ENCODE results near the gene SLC16A6. TPM values are rescaled to one million over a fixed set of nuclear protein-coding genes. Genes with fewer than 3 reads are reported as not detected.
A peak's percentile ranks its signal among the peaks of the same experiment; 100 is the strongest.

Gene SLC16A6
- total RNA-seq, 1 donor from 2014 or later: 2.1 TPM

DNA sequence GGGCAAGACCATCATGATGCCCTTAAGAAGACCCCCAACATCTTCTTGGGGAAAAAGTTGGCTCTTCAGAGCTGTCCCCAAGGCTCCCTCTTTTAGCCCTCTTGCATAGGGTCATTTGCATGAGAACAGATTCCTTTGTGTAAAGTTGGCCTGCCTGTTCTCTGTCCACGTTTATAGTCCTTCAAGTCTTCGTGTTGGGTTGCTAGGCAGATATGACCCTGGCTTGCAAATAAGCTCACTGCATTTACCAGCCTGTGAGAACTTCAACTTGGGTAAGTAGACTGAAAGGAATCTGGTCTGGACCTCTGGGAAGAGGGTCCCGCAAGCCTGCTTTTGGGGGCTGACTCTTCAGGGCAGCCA lies 3.2 kb upstream of the SLC16A6 start:
- Mint-ChIP-seq H3K36me3 (ENCODE audit: unreplicated experiment) (peaks cover 2% of the 10 kb centered on the region), H3K27ac (ENCODE audit: unreplicated experiment) (no peak overlapping the region), H3K9me3 (ENCODE audit: unreplicated experiment) (no peaks in the 10 kb centered on the region), H3K4me1 (ENCODE audit: unreplicated experiment) (peaks cover 13% of the 10 kb centered on the region), H3K27me3 (ENCODE audit: unreplicated experiment) (peaks cover 22% of the 10 kb centered on the region), H3K4me3 (ENCODE audit: unreplicated experiment) (no peak overlapping the region)
- no peak for DNase-seq (ENCODE audit: extremely low spot score, unreplicated experiment)
- TF ChIP-seq, protein P1, sequence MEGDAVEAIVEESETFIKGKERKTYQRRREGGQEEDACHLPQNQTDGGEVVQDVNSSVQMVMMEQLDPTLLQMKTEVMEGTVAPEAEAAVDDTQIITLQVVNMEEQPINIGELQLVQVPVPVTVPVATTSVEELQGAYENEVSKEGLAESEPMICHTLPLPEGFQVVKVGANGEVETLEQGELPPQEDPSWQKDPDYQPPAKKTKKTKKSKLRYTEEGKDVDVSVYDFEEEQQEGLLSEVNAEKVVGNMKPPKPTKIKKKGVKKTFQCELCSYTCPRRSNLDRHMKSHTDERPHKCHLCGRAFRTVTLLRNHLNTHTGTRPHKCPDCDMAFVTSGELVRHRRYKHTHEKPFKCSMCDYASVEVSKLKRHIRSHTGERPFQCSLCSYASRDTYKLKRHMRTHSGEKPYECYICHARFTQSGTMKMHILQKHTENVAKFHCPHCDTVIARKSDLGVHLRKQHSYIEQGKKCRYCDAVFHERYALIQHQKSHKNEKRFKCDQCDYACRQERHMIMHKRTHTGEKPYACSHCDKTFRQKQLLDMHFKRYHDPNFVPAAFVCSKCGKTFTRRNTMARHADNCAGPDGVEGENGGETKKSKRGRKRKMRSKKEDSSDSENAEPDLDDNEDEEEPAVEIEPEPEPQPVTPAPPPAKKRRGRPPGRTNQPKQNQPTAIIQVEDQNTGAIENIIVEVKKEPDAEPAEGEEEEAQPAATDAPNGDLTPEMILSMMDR (IDR thresholded peaks at IDR 0.05): no peak

DNA sequence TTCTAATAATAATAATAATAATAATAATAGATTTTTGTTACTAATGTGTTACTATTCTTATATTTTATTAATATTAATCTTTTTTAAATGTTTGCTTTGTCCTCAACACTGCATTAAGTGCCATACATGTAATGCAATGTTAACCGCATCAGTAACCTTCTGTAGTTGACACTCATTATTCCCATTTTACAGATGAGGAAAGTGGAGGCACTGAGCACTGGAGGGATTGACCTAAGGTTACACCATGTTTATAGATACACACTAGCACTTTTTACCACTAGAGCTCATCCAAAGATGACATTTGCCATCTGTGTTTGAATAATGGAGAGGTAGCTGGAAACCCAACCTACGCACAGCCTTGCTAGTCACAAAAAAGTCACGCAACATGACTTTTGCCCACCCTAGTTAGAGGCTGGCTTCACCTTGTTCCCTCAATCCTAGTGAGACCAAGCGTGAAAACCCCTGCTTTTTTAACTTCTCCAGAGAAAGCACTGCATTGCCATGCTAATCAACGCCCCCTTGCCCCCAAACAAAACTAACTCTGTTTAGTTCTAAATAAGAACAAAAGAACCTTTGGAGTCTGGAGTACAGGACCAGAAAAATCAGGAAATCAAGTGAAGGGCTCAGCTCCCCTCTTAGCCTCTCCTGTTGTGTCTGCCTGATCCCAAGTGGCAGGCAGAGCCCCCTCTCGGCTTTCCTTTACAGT lies 2.7 kb upstream of the SLC16A6 start:
- no peak overlapping the region for H3K4me3 Mint-ChIP-seq (ENCODE audit: unreplicated experiment)
- peaks cover 22% of the 10 kb centered on the region for H3K27me3 Mint-ChIP-seq (ENCODE audit: unreplicated experiment)

DNA sequence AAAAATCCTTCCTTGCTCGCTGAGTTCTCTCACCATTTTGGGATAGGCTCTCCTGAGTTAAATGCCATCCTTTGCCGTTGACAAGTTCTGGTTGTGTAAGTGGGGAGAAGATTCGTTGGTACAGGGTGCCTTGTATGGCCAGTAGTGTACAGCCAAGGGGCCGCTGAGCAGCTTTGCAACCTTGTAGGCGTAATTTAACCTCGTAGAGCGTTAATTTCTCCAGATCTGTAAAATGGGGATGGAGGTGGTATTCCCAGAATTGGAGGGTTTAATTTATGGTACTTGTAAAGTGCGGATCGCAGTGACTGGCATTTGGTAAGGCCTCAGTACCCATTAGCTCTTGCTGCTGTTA lies 1.7 kb upstream of the SLC16A6 start:
- no peak for DNase-seq (ENCODE audit: extremely low spot score, unreplicated experiment)
- TF ChIP-seq, protein P1 (IDR thresholded peaks at IDR 0.05): no peak
- Mint-ChIP-seq H3K36me3 (ENCODE audit: unreplicated experiment) (peaks cover 2% of the 10 kb centered on the region), H3K9me3 (ENCODE audit: unreplicated experiment) (no peaks in the 10 kb centered on the region), H3K4me1 (ENCODE audit: unreplicated experiment) (peaks cover 13% of the 10 kb centered on the region), H3K27ac (ENCODE audit: unreplicated experiment) (peak overlapping the region; percentile 62), H3K4me3 (ENCODE audit: unreplicated experiment) (peak overlapping the region; percentile 70), H3K27me3 (ENCODE audit: unreplicated experiment) (peaks cover 22% of the 10 kb centered on the region)

More for the DNA sequence above, 2.7 kb upstream of the SLC16A6 start:
- TF ChIP-seq, protein P1 (IDR thresholded peaks at IDR 0.05): no peak
- DNase-seq (ENCODE audit: extremely low spot score, unreplicated experiment): no peak
- Mint-ChIP-seq H3K4me1 (ENCODE audit: unreplicated experiment) (peaks cover 13% of the 10 kb centered on the region), H3K36me3 (ENCODE audit: unreplicated experiment) (peaks cover 2% of the 10 kb centered on the region), H3K9me3 (ENCODE audit: unreplicated experiment) (no peaks in the 10 kb centered on the region), H3K27ac (ENCODE audit: unreplicated experiment) (no peak overlapping the region)

DNA sequence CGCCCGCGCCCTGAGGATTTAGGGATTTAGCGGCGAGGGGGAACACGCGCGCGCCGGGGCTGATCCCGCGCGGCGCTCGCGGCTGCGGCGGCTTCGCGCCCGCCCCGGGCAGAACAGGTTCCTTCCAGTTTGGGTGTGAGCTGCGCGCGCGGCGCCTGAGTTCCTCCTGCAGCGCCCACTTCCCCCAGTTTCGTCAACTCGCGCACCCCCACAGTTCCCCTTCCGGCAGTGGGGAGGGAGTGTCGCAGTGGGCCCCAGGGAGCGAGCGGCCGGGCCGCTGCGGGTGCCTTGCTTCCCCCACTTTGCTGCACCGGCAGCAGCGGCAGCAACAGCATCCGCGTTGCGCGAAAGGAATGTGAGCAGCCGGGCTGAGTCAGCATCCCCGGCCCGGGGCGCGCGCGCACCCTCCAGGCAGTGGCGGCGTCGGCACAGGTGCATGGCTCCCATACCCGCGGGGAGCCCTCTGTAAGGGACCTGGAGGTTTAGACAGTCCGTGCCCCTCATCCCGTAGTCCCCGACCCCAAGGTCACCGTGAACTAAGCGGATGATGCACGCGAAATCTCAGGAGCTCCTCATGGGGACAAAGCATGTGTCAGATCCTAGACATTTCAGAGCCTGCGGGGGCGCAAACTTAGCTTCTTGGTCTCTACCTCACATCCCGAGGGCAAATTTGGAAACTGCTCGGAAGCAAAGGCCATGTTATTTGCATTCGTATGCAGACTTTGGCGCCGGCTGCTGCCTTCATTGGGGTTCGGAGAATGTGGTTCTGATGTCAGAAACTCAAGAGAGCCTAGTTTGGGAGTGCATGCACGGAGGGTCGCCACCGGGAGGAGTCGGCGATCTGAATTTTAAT lies 1.1 kb upstream of the SLC16A6 start:
- Mint-ChIP-seq H3K36me3 (ENCODE audit: unreplicated experiment) (peaks cover 2% of the 10 kb centered on the region), H3K9me3 (ENCODE audit: unreplicated experiment) (no peaks in the 10 kb centered on the region), H3K27ac (ENCODE audit: unreplicated experiment) (peak overlapping the region; percentile 62), H3K27me3 (ENCODE audit: unreplicated experiment) (peaks cover 22% of the 10 kb centered on the region), H3K4me1 (ENCODE audit: unreplicated experiment) (peaks cover 13% of the 10 kb centered on the region), H3K4me3 (ENCODE audit: unreplicated experiment) (peak overlapping the region; percentile 70)
- peak; percentile 89 for DNase-seq (ENCODE audit: extremely low spot score, unreplicated experiment)
- TF ChIP-seq, protein P1 (IDR thresholded peaks at IDR 0.05): peak; percentile 36

Measured in osteocyte (in vitro differentiated cells).